Thyroid gland (tissue), 4 donors: ENCODE measurements around the gene BFSP1.
A peak's percentile ranks its signal among the peaks of the same experiment; 100 is the strongest.

Experiments
- POLR2A ChIP-seq, 2 donors: fragments of 450-650 bp; IDR thresholded peaks; one replicate each; pipeline ENCODE4 v1.6.1; 2017; ENCODE audit warnings: antibody characterized with exemption in 2 of 2, mild to moderate bottlenecking in 2 of 2, moderate library complexity in 1 of 2
- TF ChIP-seq, protein P1 (sequence below), 6 experiments: fragments of 200-600 bp in 3 of 6; fragments of 450-650 bp in 3 of 6; sonication (generic) in 3 of 6; IDR thresholded peaks; one replicate each; pipeline ENCODE4 v1.5.1; 2016 to 2019; ENCODE audit warnings: antibody characterized with exemption in 6 of 6, mild to moderate bottlenecking in 2 of 6, inconsistent platforms in 1 of 6, moderate library complexity in 1 of 6

DNA sequence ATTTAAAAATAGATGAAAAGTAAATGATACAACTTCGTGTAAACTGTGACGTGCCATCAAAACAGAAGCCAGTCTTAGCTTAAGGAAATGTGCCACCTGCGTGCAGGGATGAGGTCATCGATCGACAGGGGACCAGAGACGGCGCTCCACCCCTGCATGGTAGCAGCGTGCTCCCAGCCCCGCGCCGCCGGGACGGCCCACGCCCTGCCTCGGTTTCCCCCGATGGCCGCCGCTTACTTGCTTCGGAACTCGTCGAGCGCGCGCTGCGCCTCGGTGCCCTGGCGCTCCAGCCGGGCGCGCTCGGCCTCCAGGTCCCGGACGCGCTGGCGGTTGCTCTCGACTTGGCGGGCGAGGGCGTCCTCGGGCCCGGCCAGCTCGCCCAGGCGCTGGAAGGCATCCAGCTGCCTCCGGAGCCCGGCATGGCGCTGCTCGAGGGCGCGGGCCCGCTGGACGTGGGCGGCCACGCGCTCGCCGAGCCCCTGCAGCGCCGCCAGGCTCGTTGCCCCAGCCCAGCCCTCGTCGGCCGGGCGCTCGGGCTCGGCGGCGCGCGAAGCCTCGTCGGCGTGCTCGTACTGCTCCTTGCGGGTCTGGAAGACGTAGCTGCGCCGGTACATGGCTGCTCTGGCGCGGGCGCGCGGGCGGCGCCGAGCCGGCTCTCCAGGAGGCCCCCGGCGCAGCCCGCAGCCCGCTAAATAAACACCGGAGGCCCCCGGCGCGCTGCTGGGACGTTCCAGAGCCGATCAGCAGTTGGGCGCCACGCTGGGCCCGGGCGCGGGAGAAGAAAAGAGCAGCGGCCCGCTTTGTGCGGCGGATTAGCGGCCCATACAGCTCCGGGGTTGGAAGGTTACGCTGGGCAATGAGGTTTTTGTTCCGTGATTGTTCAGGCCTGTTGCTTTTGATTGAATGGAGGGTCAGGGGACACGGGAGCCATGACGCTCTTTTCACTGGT, at the start of gene BFSP1:
- TF ChIP-seq POLR2A (IDR thresholded peaks at IDR 0.05) = peak in 1 of 2 donors; percentile 39
- TF ChIP-seq, protein P1, sequence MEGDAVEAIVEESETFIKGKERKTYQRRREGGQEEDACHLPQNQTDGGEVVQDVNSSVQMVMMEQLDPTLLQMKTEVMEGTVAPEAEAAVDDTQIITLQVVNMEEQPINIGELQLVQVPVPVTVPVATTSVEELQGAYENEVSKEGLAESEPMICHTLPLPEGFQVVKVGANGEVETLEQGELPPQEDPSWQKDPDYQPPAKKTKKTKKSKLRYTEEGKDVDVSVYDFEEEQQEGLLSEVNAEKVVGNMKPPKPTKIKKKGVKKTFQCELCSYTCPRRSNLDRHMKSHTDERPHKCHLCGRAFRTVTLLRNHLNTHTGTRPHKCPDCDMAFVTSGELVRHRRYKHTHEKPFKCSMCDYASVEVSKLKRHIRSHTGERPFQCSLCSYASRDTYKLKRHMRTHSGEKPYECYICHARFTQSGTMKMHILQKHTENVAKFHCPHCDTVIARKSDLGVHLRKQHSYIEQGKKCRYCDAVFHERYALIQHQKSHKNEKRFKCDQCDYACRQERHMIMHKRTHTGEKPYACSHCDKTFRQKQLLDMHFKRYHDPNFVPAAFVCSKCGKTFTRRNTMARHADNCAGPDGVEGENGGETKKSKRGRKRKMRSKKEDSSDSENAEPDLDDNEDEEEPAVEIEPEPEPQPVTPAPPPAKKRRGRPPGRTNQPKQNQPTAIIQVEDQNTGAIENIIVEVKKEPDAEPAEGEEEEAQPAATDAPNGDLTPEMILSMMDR (IDR thresholded peaks at IDR 0.05) = no peak
